H9 (cell line): ENCODE measurements around the gene SLC46A1. TPM values are rescaled to one million over a fixed set of nuclear protein-coding genes. Genes with fewer than 3 reads are reported as not detected.

ENCODE experiments used
- DNase-seq: peaks from one replicate; pipeline ENCODE4 v3.0.0-alpha.2; 2017
- H2AFZ ChIP-seq: one replicate; pipeline ENCODE4 v1.6.1; 2013; ENCODE audit warnings: mild to moderate bottlenecking, low read length, control low read depth, moderate library complexity
- H2AK5ac ChIP-seq: 2 replicates; pipeline ENCODE4 v1.6.1; 2013; ENCODE audit warnings: low read length, control low read depth, mixed read lengths; ENCODE audit not compliant: insufficient read length
- H2BK120ac ChIP-seq: one replicate; pipeline ENCODE4 v1.6.1; 2013; ENCODE audit warnings: low read depth, mild to moderate bottlenecking, low read length, control low read depth, inconsistent platforms; ENCODE audit not compliant: poor library complexity, severe bottlenecking
- H2BK12ac ChIP-seq: 2 replicates; pipeline ENCODE4 v1.6.1; 2013; ENCODE audit warnings: low read length, control low read depth, mixed read lengths, low read depth; ENCODE audit not compliant: insufficient read length
- H2BK15ac ChIP-seq: 2 replicates; pipeline ENCODE4 v1.6.1; 2013; ENCODE audit warnings: low read depth, low read length, control low read depth
- H2BK20ac ChIP-seq: one replicate; pipeline ENCODE4 v1.6.1; 2013; ENCODE audit warnings: low read depth, mild to moderate bottlenecking, low read length, control low read depth, inconsistent platforms; ENCODE audit not compliant: poor library complexity, severe bottlenecking
- H2BK5ac ChIP-seq: 2 replicates; pipeline ENCODE4 v1.6.1; 2013; ENCODE audit warnings: low read length, control low read depth, mixed read lengths; ENCODE audit not compliant: insufficient read length
- H3K14ac ChIP-seq: 2 replicates; pipeline ENCODE4 v1.6.1; 2013; ENCODE audit warnings: low read length, control low read depth; ENCODE audit not compliant: insufficient read depth
- H3K18ac ChIP-seq: 2 replicates; pipeline ENCODE4 v1.6.1; 2013; ENCODE audit warnings: low read depth, mild to moderate bottlenecking, mixed read lengths, low read length, control low read depth; ENCODE audit not compliant: insufficient read length
- H3K23ac ChIP-seq: 2 replicates; pipeline ENCODE4 v1.6.1; 2013; ENCODE audit warnings: low read length, control low read depth, mixed read lengths, low read depth; ENCODE audit not compliant: insufficient read length
- H3K23me2 ChIP-seq: 2 replicates; pipeline ENCODE4 v1.6.1; 2013; ENCODE audit warnings: low read depth, mild to moderate bottlenecking, mixed read lengths, low read length, control low read depth; ENCODE audit not compliant: insufficient read length, poor library complexity, severe bottlenecking
- H3K27ac ChIP-seq: 2 replicates; pipeline ENCODE4 v1.5.1; 2013; ENCODE audit warnings: low read length, control low read depth, mixed read lengths, low read depth; ENCODE audit not compliant: insufficient read length
- H3K27me3 ChIP-seq: 2 replicates; pipeline ENCODE4 v1.6.1; 2013; ENCODE audit warnings: low read length, control low read depth, inconsistent platforms; ENCODE audit not compliant: insufficient read depth
- H3K4ac ChIP-seq: 2 replicates; pipeline ENCODE4 v1.6.1; 2013; ENCODE audit warnings: low read depth, mild to moderate bottlenecking, control low read depth, inconsistent platforms, low read length, moderate library complexity
- H3K4me1 ChIP-seq: 2 replicates; pipeline ENCODE4 v1.6.1; 2013; ENCODE audit warnings: low read length, control low read depth, inconsistent platforms; ENCODE audit not compliant: insufficient read depth
- H3K4me2 ChIP-seq: 2 replicates; pipeline ENCODE4 v1.6.1; 2013; ENCODE audit warnings: low read length, control low read depth, mixed read lengths; ENCODE audit not compliant: insufficient read length, insufficient read depth
- H3K56ac ChIP-seq: 2 replicates; pipeline ENCODE4 v1.6.1; 2013; ENCODE audit warnings: low read depth, mild to moderate bottlenecking, mixed read lengths, low read length, control low read depth; ENCODE audit not compliant: insufficient read length
- H3K79me1 ChIP-seq: 2 replicates; pipeline ENCODE4 v1.6.1; 2013; ENCODE audit warnings: low read depth, mild to moderate bottlenecking, moderate library complexity, low read length, control low read depth, inconsistent platforms; ENCODE audit not compliant: insufficient read depth, poor library complexity, severe bottlenecking
- H3K79me2 ChIP-seq: 2 replicates; pipeline ENCODE4 v1.6.1; 2013; ENCODE audit warnings: low read length, control low read depth, inconsistent platforms; ENCODE audit not compliant: insufficient read depth
- H3K9ac ChIP-seq: 2 replicates; pipeline ENCODE4 v1.6.1; 2013; ENCODE audit warnings: low read length, control low read depth, mixed read lengths; ENCODE audit not compliant: insufficient read length; ENCODE audit errors: extremely low read depth
- H3K9me3 ChIP-seq: one replicate; pipeline ENCODE4 v1.6.1; 2013; ENCODE audit warnings: low read depth, low read length, inconsistent platforms; ENCODE audit not compliant: control insufficient read depth
- H3T11ph ChIP-seq: one replicate; pipeline ENCODE4 v1.6.1; 2013; ENCODE audit warnings: mild to moderate bottlenecking, low read length, control low read depth, inconsistent platforms
- H4K20me1 ChIP-seq: one replicate; pipeline ENCODE4 v1.6.1; 2013; ENCODE audit not compliant: control insufficient read depth, insufficient read length, insufficient read depth
- H4K5ac ChIP-seq: 2 replicates; pipeline ENCODE4 v1.6.1; 2013; ENCODE audit warnings: low read depth, mild to moderate bottlenecking, mixed read lengths, low read length, control low read depth; ENCODE audit not compliant: insufficient read length
- H4K8ac ChIP-seq: replicated peaks from 2 replicates; pipeline ENCODE4 v1.6.1; 2013; ENCODE audit warnings: low read length, control low read depth, mixed read lengths, low read depth; ENCODE audit not compliant: insufficient read length
- H4K91ac ChIP-seq: 2 replicates; pipeline ENCODE4 v1.6.1; 2013; ENCODE audit warnings: low read depth, mild to moderate bottlenecking, moderate library complexity, mixed read lengths, low read length, control low read depth; ENCODE audit not compliant: insufficient read length
- H3K27ac Mint-ChIP-seq, 3 experiments: 2 replicates in 2 of 3; 3 replicates in 1 of 3; pipeline ENCODE4 v1.8.0; 2020 to 2021; ENCODE audit warnings: mixed read lengths in 3 of 3, mild to moderate bottlenecking in 1 of 3, moderate library complexity in 1 of 3
- H3K27me3 Mint-ChIP-seq: 2 replicates; pipeline ENCODE4 v1.8.0; 2021; ENCODE audit warnings: low read depth, mild to moderate bottlenecking, moderate library complexity, mixed read lengths
- H3K36me3 Mint-ChIP-seq, 3 experiments: 2 replicates in 2 of 3; 3 replicates in 1 of 3; pipeline ENCODE4 v1.8.0; 2020 to 2021; ENCODE audit warnings: low read depth in 3 of 3, mixed read lengths in 3 of 3; ENCODE audit not compliant: insufficient read depth in 1 of 3
- H3K4me1 Mint-ChIP-seq, 2 experiments: 2 replicates each; pipeline ENCODE4 v1.8.0; 2020; ENCODE audit warnings: mixed read lengths in 2 of 2
- H3K4me3 Mint-ChIP-seq, 2 experiments: 2 replicates in 1 of 2; 3 replicates in 1 of 2; pipeline ENCODE4 v1.8.0; 2020 to 2021; ENCODE audit warnings: mild to moderate bottlenecking in 2 of 2, mixed read lengths in 2 of 2, moderate library complexity in 1 of 2
- H3K9me3 Mint-ChIP-seq, 2 experiments: 2 replicates in 1 of 2; 3 replicates in 1 of 2; pipeline ENCODE4 v1.8.0; 2020; ENCODE audit warnings: mild to moderate bottlenecking in 2 of 2, mixed read lengths in 2 of 2, moderate library complexity in 1 of 2
- CTCF ChIP-seq: fragments of 200-600 bp; sonication (generic); conservative IDR thresholded peaks from 3 replicates; pipeline ENCODE4 v1.8.0; 2021; ENCODE audit warnings: antibody characterized with exemption, mild to moderate bottlenecking
- WGBS: extraction: QIAGEN DNeasy Blood & Tissue Kit; methylation state at CpG from one replicate; pipeline ENCODE4 v1.1.7; 2013; ENCODE audit warnings: missing lambda C conversion rate, low lambda C conversion rate, mixed read lengths; ENCODE audit not compliant: insufficient read length; ENCODE audit errors: extremely low coverage; 5-methylcytosine and 5-hydroxymethylcytosine counted together
- total RNA-seq: library from RNA; stranded (reverse); gene quantifications from 2 replicates; pipeline ENCODE4 v1.2.1, GENCODE V29; 2021

Gene SLC46A1
- total RNA-seq, 1 experiment from 2014 or later, result 8.7 TPM

DNA sequence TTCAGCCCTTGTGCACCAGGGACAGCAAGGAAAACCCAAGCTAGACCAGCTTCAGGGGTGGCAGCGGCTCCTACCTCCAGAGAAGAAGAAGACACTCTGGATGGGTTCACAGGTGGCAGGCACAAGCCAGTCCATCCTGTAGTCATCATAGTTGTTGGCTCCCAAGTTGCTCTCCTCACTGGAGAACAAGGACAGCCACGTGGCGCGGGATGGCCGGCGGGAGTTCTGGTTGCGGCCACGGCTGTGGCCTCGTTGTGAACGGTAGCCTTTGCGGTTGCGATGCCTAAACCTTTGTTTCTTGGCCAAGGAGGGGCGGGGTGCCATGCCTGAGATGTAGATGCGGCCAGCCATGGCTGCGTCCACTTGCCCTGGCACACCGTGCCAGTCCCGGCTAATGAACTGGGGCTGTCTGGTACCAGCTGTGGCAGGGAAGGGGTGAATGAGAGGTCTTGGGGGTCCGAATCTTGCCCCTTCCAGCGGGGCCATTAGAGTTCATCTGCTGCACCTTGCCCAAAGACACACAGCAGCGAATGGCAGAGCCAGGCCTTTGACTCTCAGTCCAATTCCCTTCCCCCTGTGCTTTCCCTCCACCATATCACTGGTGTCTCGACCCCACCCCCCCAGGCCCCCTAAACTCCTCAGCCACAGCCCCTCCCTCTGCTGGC is 38.2 kb downstream of the SLC46A1 start:
- no peak overlapping the region for H3K4ac ChIP-seq
- peaks cover 14 to 19% of the 10 kb centered on the region in 2 experiments for H3K4me1 Mint-ChIP-seq
- peaks cover 2% of the 10 kb centered on the region for H4K20me1 ChIP-seq
- H3K14ac ChIP-seq, result no peak overlapping the region
- H3K23ac ChIP-seq, result no peak overlapping the region
- H3K79me1 ChIP-seq, result no peaks in the 10 kb centered on the region
- peaks cover 10% of the 10 kb centered on the region for H3K23me2 ChIP-seq
- no peaks in the 10 kb centered on the region; a peak in 1 of 5 replicates for H3K9me3 Mint-ChIP-seq
- no peak overlapping the region for H2BK12ac ChIP-seq
- H4K91ac ChIP-seq, result no peak overlapping the region
- H3K4me3 Mint-ChIP-seq, result no peak overlapping the region
- no peak overlapping the region for H4K5ac ChIP-seq
- H2BK20ac ChIP-seq, result no peak overlapping the region
- H2BK15ac ChIP-seq, result no peak overlapping the region
- H3K9me3 ChIP-seq, result no peaks in the 10 kb centered on the region
- H3K27ac Mint-ChIP-seq, result no peak overlapping the region
- no CpG with 5 or more reads among the region's 21 CpGs for WGBS
- no peak overlapping the region for H3K56ac ChIP-seq
- no peaks in the 10 kb centered on the region for H3K79me2 ChIP-seq
- H3K27me3 ChIP-seq, result peaks cover 5% of the 10 kb centered on the region; the same call in 1 of the 2 replicates
- no peak overlapping the region for H3K9ac ChIP-seq
- H3K4me1 ChIP-seq, result peaks cover 2% of the 10 kb centered on the region; the same call in 1 of the 2 replicates
- H2BK120ac ChIP-seq, result no peak overlapping the region
- H4K8ac ChIP-seq, result no peak overlapping the region
- H2AFZ ChIP-seq, result no peak overlapping the region
- no peak overlapping the region for H3T11ph ChIP-seq
- no peak for DNase-seq
- H3K27me3 Mint-ChIP-seq, result peaks cover 9% of the 10 kb centered on the region
- no peak overlapping the region for H3K27ac ChIP-seq
- no peak overlapping the region for H3K4me2 ChIP-seq
- no peak overlapping the region for H2BK5ac ChIP-seq
- H3K36me3 Mint-ChIP-seq, result peaks cover 0 to 5% (median 0%) of the 10 kb centered on the region in 3 experiments; a peak in 2 of 7 replicates
- H3K18ac ChIP-seq, result no peak overlapping the region
- H2AK5ac ChIP-seq, result no peak overlapping the region
- no peak for TF ChIP-seq CTCF
